Measurements from ENCODE around the gene ZNRF2.

The ZNRF2 gene

DNA sequence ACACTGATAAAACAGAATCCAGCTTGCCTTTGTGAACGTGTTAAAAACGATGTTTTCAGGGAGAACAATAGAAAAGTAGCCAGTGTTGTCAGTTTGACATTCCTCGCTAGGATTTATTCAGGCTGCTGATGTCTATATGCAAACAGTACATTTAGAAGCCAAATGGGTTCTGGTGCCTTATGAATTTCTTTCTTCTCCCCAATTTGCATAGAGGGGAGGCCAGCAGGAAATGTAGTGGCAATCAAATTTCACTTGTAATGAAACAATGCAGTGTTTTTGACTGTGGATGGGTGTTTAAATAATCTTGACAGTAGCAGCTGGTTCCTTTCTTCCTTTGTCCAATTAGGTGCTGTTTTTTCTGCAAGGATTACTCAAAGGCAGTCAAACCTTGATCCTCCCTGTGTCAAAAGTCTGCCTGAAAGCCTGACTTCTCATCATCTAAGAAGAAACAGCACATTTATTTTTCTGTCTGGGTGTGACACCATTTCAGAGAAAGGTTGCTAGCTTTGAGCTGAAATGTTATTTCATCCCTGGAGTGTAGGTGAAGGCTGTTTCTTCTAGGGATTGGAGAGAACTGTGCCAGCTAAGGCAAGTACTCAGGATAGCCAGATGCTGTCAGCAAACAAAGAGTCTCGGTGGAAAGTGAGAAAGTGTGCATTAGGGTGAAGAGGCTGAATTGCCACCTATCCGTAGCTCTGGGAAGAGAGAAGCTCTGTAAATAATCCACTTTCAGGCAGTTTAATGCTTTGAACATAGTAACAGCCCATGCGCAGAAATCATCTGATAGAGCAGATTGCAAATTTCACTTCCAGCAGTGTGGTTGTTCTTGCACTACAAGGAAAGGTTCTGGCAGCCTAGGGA, 36.6 kb upstream of the ZNRF2 start:
- Histone ChIP-seq H3K4me3 (no peak overlapping the region), H3K27ac (no peak overlapping the region), H3K9me3 (ENCODE audit: low read depth, low read length) (no peaks in the 10 kb centered on the region), H3K36me3 (ENCODE audit: insufficient read depth, low read length) (no peaks in the 10 kb centered on the region), H3K9ac (ENCODE audit: insufficient read length) (no peak overlapping the region)
- no peak for TF ChIP-seq FOXP2 (optimal IDR thresholded peaks at IDR 0.05; ENCODE audit: control extremely low read depth, extremely low read length, insufficient read depth)
- no peak for TF ChIP-seq POLR2AphosphoS5 (IDR thresholded peaks at IDR 0.05; ENCODE audit: borderline replicate concordance, low read depth, low read length)
- no peak for TF ChIP-seq EZH2 (IDR thresholded peaks at IDR 0.05)
- DNase-seq (ENCODE audit: low read depth, low spot score): no peak

DNA sequence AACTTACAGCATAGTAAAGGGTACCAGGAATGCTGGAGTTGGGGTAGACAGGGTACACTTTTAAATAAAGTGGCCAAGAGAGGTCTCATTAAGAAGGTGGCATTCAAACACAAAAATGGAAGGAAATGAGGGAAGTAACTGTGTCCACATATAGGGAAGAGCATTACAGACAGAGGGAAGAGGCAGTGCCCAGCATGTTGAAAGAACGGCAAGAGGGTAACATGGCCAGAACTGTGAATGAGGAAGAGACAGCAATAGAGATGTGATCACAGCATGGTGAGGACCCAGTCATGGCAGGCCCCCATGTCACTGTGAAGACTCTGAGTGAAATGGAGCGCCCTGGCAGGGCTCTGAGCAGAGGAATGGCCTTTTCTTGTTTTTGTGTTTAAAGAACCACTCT, 35.1 kb upstream of the ZNRF2 start:
- no peak for DNase-seq (ENCODE audit: low read depth, low spot score)
- H3K9me3 ChIP-seq (ENCODE audit: low read depth, low read length): no peaks in the 10 kb centered on the region
- no peak overlapping the region for H3K27ac ChIP-seq

DNA sequence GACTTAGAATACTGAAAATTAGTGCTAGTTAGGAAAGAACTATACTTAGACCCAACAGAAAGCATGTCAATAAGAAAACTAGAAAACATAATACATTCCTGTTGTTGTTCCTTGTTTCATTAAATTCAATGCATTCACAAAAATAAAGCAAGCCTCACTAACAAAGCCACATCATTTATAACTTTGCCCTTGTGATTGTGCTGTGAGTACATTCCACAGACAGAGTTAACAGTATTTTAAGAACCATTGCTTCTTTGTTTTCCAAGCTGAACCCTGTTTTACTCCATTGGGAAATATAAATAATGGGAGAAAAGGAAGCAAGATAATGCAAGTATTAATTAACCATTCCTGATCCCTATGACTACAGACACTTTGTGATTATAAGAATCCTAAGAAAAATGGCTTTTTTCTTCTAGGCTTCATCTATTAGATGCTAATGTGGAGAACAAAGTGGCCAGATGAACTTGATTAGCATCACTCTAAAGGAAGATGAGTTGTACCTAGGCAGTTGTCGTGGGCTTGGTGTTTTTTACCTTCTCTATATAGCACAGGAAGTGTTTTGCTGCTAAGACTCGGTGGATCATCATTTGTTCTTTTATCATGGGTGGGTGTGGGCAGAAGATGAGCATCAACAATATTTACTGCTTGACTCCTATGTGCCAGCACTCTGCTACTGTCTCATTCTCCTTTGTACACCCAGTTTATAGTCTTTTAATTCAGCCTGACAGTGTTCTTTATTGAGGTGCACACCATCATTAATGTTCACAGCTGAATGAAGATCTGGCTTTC, 34.2 kb upstream of the ZNRF2 start:
- Histone ChIP-seq H3K36me3 (ENCODE audit: insufficient read depth, low read length) (no peaks in the 10 kb centered on the region), H3K9me3 (ENCODE audit: low read depth, low read length) (no peaks in the 10 kb centered on the region), H3K4me3 (no peak overlapping the region), H3K9ac (ENCODE audit: insufficient read length) (no peak overlapping the region), H3K27ac (no peak overlapping the region)
- no peak for TF ChIP-seq POLR2AphosphoS5 (IDR thresholded peaks at IDR 0.05; ENCODE audit: borderline replicate concordance, low read depth, low read length)
- no peak for TF ChIP-seq FOXP2 (optimal IDR thresholded peaks at IDR 0.05; ENCODE audit: control extremely low read depth, extremely low read length, insufficient read depth)
- TF ChIP-seq EZH2 (IDR thresholded peaks at IDR 0.05): no peak
- DNase-seq (ENCODE audit: low read depth, low spot score): no peak

More for the DNA sequence above, 35.1 kb upstream of the ZNRF2 start:
- TF ChIP-seq EZH2 (IDR thresholded peaks at IDR 0.05) (no peak), POLR2AphosphoS5 (IDR thresholded peaks at IDR 0.05; ENCODE audit: borderline replicate concordance, low read depth, low read length) (no peak)
- H3K36me3 ChIP-seq (ENCODE audit: insufficient read depth, low read length): no peaks in the 10 kb centered on the region
- H3K9ac ChIP-seq (ENCODE audit: insufficient read length): no peak overlapping the region
- H3K4me3 ChIP-seq: no peak overlapping the region

DNA sequence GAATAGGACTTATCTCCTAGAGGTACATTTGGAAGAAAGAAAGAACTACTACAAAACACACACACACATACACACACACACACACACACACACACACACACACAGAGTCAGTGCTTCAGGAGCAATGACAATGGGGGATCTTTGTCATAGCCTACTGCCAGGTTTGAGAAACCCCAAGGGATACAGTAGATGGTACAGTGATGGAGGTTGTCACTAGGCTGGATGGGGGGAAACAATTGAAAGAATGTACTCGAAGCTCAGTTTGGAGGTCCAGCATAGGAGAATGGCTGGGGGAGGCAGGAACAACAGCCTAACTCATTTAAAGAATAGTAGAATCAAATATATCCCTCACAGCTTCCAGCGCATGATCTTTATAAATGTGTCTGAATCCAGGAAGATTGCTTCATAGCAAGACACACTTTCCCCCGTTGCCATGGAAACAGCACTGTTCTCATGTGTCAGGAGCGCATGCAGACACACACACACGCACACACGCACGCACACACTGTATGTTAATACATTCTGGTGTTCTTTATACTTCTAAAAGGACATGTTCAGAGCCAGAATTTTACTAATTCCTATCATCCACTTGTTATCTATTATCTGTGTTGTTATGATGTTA, 32.6 kb upstream of the ZNRF2 start:
- TF ChIP-seq POLR2AphosphoS5 (IDR thresholded peaks at IDR 0.05; ENCODE audit: borderline replicate concordance, low read depth, low read length): no peak
- no peak for TF ChIP-seq EZH2 (IDR thresholded peaks at IDR 0.05)
- TF ChIP-seq FOXP2 (optimal IDR thresholded peaks at IDR 0.05; ENCODE audit: control extremely low read depth, extremely low read length, insufficient read depth): no peak
- Histone ChIP-seq H3K27ac (no peak overlapping the region), H3K9ac (ENCODE audit: insufficient read length) (no peak overlapping the region), H3K4me3 (no peak overlapping the region), H3K36me3 (ENCODE audit: insufficient read depth, low read length) (no peaks in the 10 kb centered on the region), H3K9me3 (ENCODE audit: low read depth, low read length) (no peaks in the 10 kb centered on the region)
- DNase-seq (ENCODE audit: low read depth, low spot score): no peak

DNA sequence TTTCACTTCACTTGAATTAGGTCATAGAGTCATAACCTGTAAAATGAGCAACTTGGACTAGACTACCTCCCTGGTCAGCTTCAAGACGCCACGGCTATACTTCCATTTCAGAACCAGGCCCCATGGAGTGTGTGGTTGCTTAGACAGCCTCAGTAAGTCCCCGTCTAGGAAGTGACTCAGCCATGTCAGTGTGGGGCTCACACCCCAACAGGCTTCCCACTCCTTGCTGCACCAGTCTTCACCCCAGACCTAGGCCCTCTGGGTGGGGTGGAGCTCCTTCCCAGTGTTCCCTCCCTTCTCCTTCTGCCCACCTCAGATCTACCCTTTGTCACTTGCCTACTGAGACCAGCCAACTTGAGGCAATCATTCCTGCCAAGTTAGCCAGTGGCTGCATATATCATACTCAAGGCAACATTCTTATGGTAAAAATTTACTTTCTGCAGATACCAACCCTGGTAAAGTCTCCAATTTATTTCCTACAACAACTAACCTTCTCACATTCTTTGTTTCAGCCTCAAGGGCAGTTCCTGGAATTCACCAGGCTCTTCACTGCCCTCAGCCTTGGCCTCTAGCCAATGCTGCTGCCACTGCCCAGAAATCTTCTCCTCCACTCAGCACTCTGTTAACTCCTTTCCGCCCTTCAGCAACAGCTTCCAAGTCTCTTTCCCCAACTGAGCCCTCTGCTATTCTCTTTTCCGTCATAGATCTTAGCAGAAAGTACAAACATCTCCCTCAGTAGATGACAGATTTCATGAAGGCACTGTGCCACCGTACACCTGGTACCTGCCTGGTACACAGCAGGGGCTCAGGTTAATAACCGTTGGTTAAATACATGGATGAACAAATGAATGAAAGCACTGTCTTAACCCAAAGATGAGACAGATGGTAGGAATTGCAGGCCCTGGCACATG, 31.3 kb upstream of the ZNRF2 start:
- H3K9me3 ChIP-seq (ENCODE audit: low read depth, low read length): no peaks in the 10 kb centered on the region
- no peak overlapping the region for H3K4me3 ChIP-seq
- no peak overlapping the region for H3K9ac ChIP-seq (ENCODE audit: insufficient read length)
- H3K27ac ChIP-seq: no peak overlapping the region
- no peak for DNase-seq (ENCODE audit: low read depth, low spot score)
- no peaks in the 10 kb centered on the region for H3K36me3 ChIP-seq (ENCODE audit: insufficient read depth, low read length)
- TF ChIP-seq FOXP2 (optimal IDR thresholded peaks at IDR 0.05; ENCODE audit: control extremely low read depth, extremely low read length, insufficient read depth) (no peak), EZH2 (IDR thresholded peaks at IDR 0.05) (no peak), POLR2AphosphoS5 (IDR thresholded peaks at IDR 0.05; ENCODE audit: borderline replicate concordance, low read depth, low read length) (no peak)

DNA sequence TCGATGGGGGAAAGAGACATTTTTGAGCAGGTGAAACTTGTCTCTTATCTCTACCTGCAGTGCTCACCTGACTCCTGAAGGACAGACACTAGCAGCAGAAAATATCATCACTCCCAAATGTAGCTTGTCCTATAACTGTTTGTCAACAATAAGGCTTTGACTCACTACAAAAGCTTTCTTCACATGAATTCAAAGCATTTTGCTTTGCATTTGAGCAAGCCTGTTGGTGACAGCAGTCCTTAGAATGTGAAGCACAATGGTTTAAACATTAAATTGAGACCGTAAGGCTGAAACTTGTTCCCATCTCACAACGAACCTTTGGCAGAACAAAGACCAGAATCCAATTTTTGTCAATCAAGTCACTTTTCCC, 30.6 kb upstream of the ZNRF2 start:
- DNase-seq (ENCODE audit: low read depth, low spot score): no peak
- TF ChIP-seq POLR2AphosphoS5 (IDR thresholded peaks at IDR 0.05; ENCODE audit: borderline replicate concordance, low read depth, low read length): no peak
- no peak for TF ChIP-seq EZH2 (IDR thresholded peaks at IDR 0.05)
- TF ChIP-seq FOXP2 (optimal IDR thresholded peaks at IDR 0.05; ENCODE audit: control extremely low read depth, extremely low read length, insufficient read depth): no peak
- Histone ChIP-seq H3K4me3 (no peak overlapping the region), H3K27ac (no peak overlapping the region), H3K9me3 (ENCODE audit: low read depth, low read length) (no peaks in the 10 kb centered on the region), H3K9ac (ENCODE audit: insufficient read length) (no peak overlapping the region), H3K36me3 (ENCODE audit: insufficient read depth, low read length) (no peaks in the 10 kb centered on the region)

DNA sequence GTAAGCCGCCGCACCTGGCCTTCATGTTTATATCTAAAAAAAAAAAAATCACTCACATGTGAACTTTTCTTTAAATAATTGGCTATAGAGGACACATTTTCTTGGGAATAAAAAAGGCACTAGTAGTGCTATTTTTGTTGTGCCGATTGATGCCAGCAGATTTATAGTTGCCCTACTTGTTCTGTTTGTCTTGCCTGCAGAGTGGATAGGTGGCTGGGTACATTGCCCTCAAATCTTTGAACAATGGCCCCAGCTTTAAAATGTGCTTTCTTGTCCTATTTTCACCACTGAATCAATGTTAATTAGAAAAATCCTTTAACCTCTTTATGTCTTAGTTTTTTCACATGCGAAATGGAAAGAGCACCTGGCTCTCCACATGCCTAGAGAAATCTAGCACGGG, 30.1 kb upstream of the ZNRF2 start:
- no peak overlapping the region for H3K9ac ChIP-seq (ENCODE audit: insufficient read length)
- DNase-seq (ENCODE audit: low read depth, low spot score): no peak
- no peaks in the 10 kb centered on the region for H3K36me3 ChIP-seq (ENCODE audit: insufficient read depth, low read length)
- TF ChIP-seq EZH2 (IDR thresholded peaks at IDR 0.05) (no peak), POLR2AphosphoS5 (IDR thresholded peaks at IDR 0.05; ENCODE audit: borderline replicate concordance, low read depth, low read length) (no peak), FOXP2 (optimal IDR thresholded peaks at IDR 0.05; ENCODE audit: control extremely low read depth, extremely low read length, insufficient read depth) (no peak)
- no peak overlapping the region for H3K27ac ChIP-seq
- no peaks in the 10 kb centered on the region for H3K9me3 ChIP-seq (ENCODE audit: low read depth, low read length)
- H3K4me3 ChIP-seq: no peak overlapping the region

Measured in SK-N-MC (cell line).